Lung (tissue), 12 donors: ENCODE data around the gene ITGA8. TPM values are rescaled to one million over a fixed set of nuclear protein-coding genes. Genes with fewer than 3 reads are reported as not detected.

Source experiments
- ATAC-seq: fragments of 200-7000 bp; cut with Tn5 transposase; one replicate; pipeline ENCODE4 v1.9.1; 2020; ENCODE audit warnings: moderate number of reproducible peaks; ENCODE audit not compliant: insufficient read depth, low FRiP score
- DNase-seq, 3 donors: peaks; one replicate each; pipeline ENCODE4 v3.0.0-alpha.2; 2013 to 2017
- H3K27ac ChIP-seq, 2 donors: one replicate each; pipeline ENCODE4 v1.5.1; 2013; ENCODE audit warnings: mild to moderate bottlenecking in 2 of 2, moderate library complexity in 2 of 2, control low read depth in 1 of 2, inconsistent platforms in 1 of 2, low read depth in 1 of 2, low read length in 1 of 2
- H3K27me3 ChIP-seq, 3 donors: one replicate each; pipeline ENCODE4 v1.5.1; 2013; ENCODE audit warnings: low read length in 2 of 3; ENCODE audit not compliant: control insufficient read depth in 3 of 3, insufficient read depth in 3 of 3
- H3K36me3 ChIP-seq, 4 donors: one replicate each; pipeline ENCODE4 v1.5.1; 2013; ENCODE audit warnings: low read length in 4 of 4, mild to moderate bottlenecking in 1 of 4, moderate library complexity in 1 of 4; ENCODE audit not compliant: control insufficient read depth in 4 of 4, insufficient read depth in 4 of 4
- H3K4me1 ChIP-seq, 5 donors: one replicate each; pipeline ENCODE4 v1.5.1; 2013; ENCODE audit warnings: low read length in 5 of 5, mild to moderate bottlenecking in 2 of 5, moderate library complexity in 1 of 5; ENCODE audit not compliant: control insufficient read depth in 5 of 5, insufficient read depth in 5 of 5
- H3K4me3 ChIP-seq: one replicate; pipeline ENCODE4 v1.5.1; 2013; ENCODE audit warnings: mild to moderate bottlenecking, control low read depth, moderate library complexity
- H3K9ac ChIP-seq, 2 donors: one replicate each; pipeline ENCODE4 v1.5.1; 2013; ENCODE audit warnings: low read length in 2 of 2, control low read depth in 1 of 2; ENCODE audit not compliant: insufficient read depth in 1 of 2
- H3K9me3 ChIP-seq, 4 donors: one replicate each; pipeline ENCODE4 v1.5.1; 2013; ENCODE audit warnings: low read length in 3 of 4, mild to moderate bottlenecking in 1 of 4, moderate library complexity in 1 of 4; ENCODE audit not compliant: control insufficient read depth in 4 of 4, insufficient read depth in 3 of 4
- CTCF ChIP-seq: IDR thresholded peaks from 2 replicates; pipeline ENCODE4 v1.5.1; 2012; ENCODE audit warnings: mild to moderate bottlenecking; ENCODE audit errors: control extremely low read depth, extremely low read depth
- WGBS, 2 donors: extraction: QIAGEN DNeasy Blood & Tissue Kit; methylation state at CpG; one replicate each; pipeline ENCODE4 v1.1.7; 2013; 5-methylcytosine and 5-hydroxymethylcytosine counted together
- polyA plus RNA-seq, 2 donors: library from polyadenylated mRNA; stranded (reverse); fragments of 200-250 nt; gene quantifications; one replicate each; pipeline ENCODE4 v1.2.1, GENCODE V29; 2013
- total RNA-seq, 2 donors: library from RNA; depleted of rRNA in 1 of 2; stranded (reverse); fragments of >200 nt in 1 of 2; gene quantifications; one replicate each; pipeline ENCODE4 v1.2.1, GENCODE V29; 2014 to 2021
- donor health status: control.
- donor health status: control.
- donor health status: Bipolar disorder and iron deficiency.
- donor health status: healthy.
- donor health status: DM: yes; HTN: yes; CAD: no.

The ITGA8 gene
- total and polyA plus RNA-seq, 4 donors = 3.9 to 124 (median 13.6) TPM

GRCh38 chr10:15744217-15744865, 24.6 kb upstream of the ITGA8 start:
- no peaks in the 10 kb centered on the region for H3K36me3 ChIP-seq
- H3K27me3 ChIP-seq = no peaks in the 10 kb centered on the region
- no peak for TF ChIP-seq CTCF
- no peak overlapping the region for H3K27ac ChIP-seq
- no peaks in the 10 kb centered on the region for H3K9me3 ChIP-seq
- 37 to 43% methylated on average over 7 of the region's 7 CpGs for WGBS, 2 donors
- ATAC-seq (no peak), DNase-seq (peak; percentile 48 to 69 (median 54))
- no peak overlapping the region for H3K4me3 ChIP-seq
- H3K4me1 ChIP-seq = peaks cover 0 to 39% (median 0%) of the 10 kb centered on the region in 5 donors
- H3K9ac ChIP-seq = no peak overlapping the region

DNA sequence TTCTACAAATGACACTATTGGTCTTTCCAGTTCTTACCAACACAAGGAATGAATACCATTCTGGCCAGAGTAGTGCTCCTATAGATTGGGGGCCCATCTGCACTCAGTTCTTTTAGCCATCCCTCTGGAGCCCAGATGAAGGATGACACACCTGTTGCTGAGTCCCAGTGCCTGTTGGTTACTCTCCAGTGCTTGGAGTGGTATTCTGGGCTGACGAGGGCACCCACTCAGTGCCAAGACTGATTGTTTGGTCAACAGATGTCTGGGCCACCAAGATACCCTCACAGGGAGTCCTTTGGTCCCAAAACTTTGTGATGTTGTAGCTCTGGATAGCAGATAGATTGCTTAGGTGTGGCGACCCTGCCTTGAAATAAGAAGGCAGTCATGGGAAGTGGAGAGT, 23.7 kb upstream of the ITGA8 start:
- DNase-seq (no peak), ATAC-seq (no peak)
- H3K36me3 ChIP-seq = no peaks in the 10 kb centered on the region
- peaks cover 0 to 47% (median 0%) of the 10 kb centered on the region in 5 donors for H3K4me1 ChIP-seq
- H3K27me3 ChIP-seq = no peaks in the 10 kb centered on the region
- H3K9ac ChIP-seq = no peak overlapping the region
- no peaks in the 10 kb centered on the region for H3K9me3 ChIP-seq
- TF ChIP-seq CTCF = no peak
- no peak overlapping the region for H3K4me3 ChIP-seq
- 86 to 89% methylated on average over 2 of the region's 2 CpGs for WGBS, 2 donors
- H3K27ac ChIP-seq = peak overlapping the region in 1 of 2 donors; percentile 15

GRCh38 chr10:15742836-15743235, 23.1 kb upstream of the ITGA8 start:
- H3K27ac ChIP-seq = no peak overlapping the region

More at GRCh38 chr10:15742836-15743235, 23.1 kb upstream of the ITGA8 start:
- 87 to 94% methylated on average over 3 of the region's 3 CpGs for WGBS, 2 donors
- H3K36me3 ChIP-seq = no peaks in the 10 kb centered on the region
- no peak for TF ChIP-seq CTCF
- DNase-seq (no peak), ATAC-seq (no peak)
- H3K4me3 ChIP-seq = no peak overlapping the region
- no peaks in the 10 kb centered on the region for H3K9me3 ChIP-seq
- H3K27me3 ChIP-seq = no peaks in the 10 kb centered on the region
- H3K9ac ChIP-seq = no peak overlapping the region
- peaks cover 0 to 42% (median 0%) of the 10 kb centered on the region in 5 donors for H3K4me1 ChIP-seq
